Measurements from ENCODE around the gene GPATCH11. TPM values are rescaled to one million over a fixed set of nuclear protein-coding genes. Genes with fewer than 3 reads are reported as not detected.

Gene GPATCH11
- total RNA-seq, 1 experiment from 2014 or later, result 10.7 TPM

DNA sequence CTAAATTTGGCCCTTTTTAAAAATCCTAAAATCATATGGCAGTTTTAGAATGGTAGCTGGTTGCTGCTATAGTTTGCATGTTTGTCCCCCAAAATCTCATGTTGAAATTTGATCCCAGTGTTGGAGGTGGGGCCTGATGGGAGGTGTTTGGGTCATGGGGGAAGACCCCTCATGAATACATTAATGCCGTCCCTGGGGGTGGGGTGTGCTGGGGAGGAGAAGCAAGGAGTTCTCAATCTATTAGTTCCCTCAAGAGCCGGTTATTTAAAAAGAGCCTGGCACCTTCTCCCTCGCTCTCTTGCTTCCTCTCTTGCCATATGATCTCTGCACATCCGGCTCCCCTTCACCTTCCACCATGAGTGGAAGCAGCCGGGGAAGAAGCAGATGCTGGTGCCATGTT, 20.8 kb downstream of the GPATCH11 start:
- DNase-seq (ENCODE audit: low read depth), result no peak

DNA sequence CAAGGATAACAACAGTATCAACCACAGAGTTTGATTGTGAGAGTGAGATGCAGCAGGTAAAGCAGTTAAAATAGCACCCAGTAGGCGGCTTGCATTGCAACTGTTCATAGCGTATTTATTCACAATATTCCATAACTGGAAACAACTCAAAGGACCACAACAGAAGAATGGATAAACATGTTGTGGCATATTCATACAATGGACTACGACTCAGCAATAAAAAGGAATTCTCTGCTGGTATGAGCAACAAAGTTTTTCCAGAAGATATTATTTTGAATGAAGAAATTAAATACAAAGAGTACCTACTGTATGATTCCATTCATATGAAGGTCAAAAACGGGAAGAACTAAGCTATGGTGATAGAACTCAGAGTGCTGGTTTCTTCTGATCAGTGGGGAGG, 25.2 kb downstream of the GPATCH11 start:
- no peak for DNase-seq (ENCODE audit: low read depth)

DNA sequence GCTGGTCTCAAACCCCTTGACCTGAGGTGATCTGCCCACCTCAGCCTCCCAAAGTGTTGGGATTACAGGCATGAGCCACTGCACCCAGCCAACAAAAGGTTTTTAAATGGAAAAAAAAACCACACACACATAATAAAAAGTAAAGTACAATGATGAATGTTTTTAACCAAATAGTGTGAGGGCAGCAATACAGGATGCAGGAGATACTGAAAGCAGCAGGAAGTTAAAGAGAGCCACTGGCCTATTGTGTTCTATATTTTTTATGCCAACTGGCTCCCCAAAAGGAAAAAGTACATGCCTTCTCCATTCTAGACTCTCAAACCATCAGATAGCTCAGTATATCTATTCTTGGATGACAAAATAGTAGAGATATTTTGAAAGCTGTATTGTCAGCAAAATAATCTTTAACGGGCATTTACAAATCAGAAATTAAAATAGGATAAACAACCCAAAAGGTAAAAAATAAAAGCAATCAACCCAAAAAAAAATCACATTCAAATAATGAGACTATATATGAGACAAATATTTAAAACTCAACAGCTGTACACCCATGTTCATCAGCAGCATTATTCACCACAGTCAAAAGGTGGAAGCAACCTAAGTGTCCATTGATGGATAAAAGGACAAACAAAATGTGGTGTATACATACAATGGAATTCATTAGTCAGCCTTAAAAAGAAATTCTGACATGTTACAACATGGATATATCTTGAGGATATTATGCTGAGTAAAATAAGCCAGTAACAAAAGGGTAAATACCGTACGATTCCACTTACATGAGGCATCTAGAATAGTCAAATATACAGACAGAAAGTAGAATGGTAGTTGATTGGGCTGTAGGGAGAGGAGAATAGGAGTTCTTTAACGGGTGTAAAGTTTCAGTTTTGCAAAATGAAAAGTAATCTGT, 26.2 kb downstream of the GPATCH11 start:
- no peak for DNase-seq (ENCODE audit: low read depth)

DNA sequence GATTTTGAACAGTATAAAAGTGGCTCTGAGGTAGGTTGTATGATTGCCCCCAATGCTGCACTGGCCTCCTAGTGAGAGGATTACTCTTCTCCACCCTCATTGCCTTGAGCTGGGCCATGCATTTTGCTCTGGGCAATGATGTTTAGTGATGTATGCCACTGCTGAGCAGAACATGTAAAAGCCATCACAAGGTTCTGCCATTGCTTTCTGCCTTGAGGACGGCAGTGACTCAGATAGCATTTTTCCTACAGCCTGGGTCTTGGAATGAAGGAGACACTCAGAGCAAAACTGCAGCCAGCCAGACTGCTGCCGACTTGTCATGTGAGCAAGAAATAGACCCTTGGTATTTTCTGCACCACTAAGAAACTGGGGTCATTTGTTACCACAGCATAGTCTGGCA, 27.6 kb downstream of the GPATCH11 start:
- DNase-seq (ENCODE audit: low read depth), result no peak

DNA sequence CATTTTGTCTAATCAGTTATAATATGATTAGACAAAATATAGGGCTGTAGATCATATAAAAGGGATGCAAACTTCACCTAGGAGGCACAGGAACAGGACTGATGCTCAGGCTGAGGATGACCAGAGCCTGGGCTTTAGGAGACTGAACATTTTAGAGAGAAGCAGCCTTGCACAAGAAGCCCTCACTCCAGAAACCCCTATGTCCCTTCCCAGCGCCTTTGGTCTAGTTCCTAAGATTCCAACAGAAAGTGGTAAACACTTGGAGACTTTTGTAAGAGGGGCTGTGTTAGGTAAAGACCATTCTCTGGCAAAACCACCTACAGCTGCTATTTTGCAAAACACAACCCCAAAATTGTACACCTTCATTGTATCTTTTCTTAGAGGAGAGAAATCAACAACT, 33.2 kb downstream of the GPATCH11 start:
- no peak for DNase-seq (ENCODE audit: low read depth)

DNA sequence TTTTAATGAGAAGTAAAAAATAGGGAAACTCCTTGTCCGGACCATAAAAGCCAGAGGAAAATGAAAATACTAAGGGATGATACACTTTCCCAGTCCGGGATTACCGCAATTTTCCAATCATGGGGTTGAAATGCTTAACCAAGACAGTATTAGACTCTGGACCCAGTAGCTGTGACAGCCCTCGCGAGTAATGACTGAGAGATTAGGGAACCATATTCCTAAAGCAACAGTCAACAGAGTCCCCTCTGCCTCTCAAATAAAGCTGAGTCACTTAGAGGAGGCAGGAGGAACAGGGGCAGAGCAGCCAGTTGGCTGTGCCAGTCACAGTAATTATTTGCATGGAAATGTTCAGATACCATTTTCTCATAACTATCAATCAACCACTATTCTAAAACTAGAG, 34.8 kb downstream of the GPATCH11 start:
- peak; percentile 66 for DNase-seq (ENCODE audit: low read depth)

DNA sequence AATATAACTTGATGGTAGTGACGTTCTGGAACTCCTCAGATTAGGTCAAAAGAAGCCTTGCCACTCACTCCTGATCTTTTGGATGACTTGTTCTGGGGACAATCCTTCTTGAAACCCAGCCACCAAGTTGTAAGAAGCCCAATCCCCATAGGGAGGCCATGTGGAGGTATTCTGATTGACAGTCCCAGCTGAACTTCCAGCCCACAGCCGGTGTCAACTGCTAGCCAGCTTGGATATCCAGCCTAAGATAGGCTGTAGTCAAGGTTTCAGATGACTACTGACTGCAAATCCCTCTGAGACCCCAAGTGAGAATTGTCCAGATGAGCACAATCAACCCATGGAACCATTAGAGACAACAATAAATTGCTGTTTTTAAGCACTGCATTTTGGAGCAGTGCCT, 41.1 kb downstream of the GPATCH11 start:
- peak; percentile 92 for DNase-seq (ENCODE audit: low read depth)

DNA sequence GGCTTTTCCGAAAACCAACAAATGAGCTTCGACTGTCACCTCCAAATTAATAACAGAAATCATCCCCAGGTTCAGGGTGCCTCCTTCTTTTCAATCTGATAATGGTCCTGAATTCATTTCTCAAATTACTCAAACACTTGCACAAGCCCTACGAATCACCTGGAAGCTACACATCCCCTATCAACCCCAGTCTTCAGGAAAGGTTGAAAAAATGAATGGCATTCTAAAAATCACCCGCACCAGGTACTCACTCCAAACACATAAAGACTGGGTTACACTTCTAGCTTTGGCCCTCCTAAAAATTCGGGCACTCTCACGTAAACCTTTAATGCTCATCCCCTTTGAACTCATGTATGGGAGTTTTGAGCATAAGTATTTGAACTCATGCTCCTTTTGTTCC, 48.6 kb downstream of the GPATCH11 start:
- no peak for DNase-seq (ENCODE audit: low read depth)

DNA sequence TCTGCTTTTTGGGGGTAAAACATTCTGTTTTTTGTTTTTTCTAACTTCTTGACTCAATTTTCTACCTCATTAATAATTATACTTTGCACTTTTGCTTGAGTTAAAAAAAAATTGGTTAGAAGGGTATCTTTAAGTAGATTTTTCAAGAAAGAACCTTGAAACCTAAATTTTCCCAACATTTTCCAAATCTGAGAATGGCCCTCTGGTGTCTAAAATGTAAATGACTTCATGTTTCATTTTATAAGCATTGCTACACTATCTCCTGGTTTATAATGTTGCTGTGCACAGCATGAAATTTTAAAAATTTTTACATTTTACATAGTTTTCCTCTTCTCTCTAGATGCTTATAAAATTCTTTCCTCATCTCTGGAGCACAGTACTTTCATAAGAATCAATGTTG, 58.2 kb downstream of the GPATCH11 start:
- DNase-seq (ENCODE audit: low read depth), result no peak

DNA sequence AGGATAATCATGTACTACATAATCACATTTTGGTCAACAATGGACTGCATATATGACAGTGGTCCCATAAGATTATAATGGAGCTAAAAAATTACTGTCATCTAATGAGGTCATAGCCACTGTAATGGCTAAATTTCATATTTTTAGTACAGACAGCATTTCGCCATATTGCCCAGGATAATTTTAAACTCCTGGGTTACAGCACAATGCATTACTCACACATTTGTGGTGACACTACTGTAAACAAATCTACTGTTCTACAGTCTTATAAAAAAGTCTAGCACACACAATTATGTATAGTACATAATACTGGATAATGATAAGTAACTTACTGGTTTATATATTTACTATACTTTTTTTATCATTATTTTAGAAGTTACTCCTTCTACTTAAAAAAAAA, 59.7 kb downstream of the GPATCH11 start:
- peak; percentile 59 for DNase-seq (ENCODE audit: low read depth)

DNA sequence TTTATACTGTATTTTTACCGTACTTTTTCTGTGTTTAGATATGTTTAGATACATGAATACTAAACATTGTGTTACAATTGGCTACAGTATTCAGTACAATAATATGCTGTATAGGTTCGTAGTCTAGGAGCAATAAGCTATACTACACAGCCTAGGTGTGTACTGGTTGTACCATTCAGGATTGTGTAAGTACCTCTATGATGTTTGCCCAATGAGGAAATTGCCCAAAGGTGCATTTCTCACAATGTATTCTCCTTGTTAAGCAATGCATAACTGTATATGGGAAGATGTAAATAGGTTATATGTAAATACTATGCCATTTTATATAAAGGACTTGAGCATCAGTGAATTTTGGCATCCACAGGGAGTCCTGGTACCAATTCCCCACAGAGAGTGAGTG, 61.7 kb downstream of the GPATCH11 start:
- DNase-seq (ENCODE audit: low read depth), result no peak

DNA sequence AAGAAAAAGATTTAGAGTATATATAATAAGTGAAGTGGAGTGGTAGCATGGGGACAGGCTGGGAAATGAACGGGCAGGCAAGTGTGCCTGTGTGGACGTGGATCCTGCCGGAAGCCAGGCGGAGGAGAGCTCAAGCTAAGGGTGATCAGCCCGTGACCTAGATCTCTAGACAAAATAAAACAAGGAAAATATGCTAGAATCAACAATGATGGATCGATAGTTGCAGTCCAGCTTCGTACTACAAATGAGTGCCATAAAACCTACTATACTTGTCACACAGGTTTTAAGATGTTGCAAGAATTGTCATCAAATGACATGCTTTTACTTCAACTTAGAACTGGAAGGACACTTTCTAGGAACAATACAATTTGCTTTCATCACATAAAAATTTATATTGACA, 64.0 kb downstream of the GPATCH11 start:
- DNase-seq (ENCODE audit: low read depth), result no peak

Other genes starting within 250 kb of the GPATCH11 start
- 14.3 and 16.9 TPM in 2 replicates for gene STRN, start 118.0 kb upstream of the GPATCH11 start, total RNA-seq (2014; rRNA removed)
- gene HEATR5B, start 146 bp upstream of the GPATCH11 start, total RNA-seq (2014; rRNA removed), result 13.6 and 14.0 TPM in 2 replicates
- 32.8 and 41.1 TPM in 2 replicates for gene EIF2AK2, start 72.5 kb downstream of the GPATCH11 start, total RNA-seq (2014; rRNA removed)
- gene SULT6B1, start 104.2 kb downstream of the GPATCH11 start, total RNA-seq (2014; rRNA removed), result not detected in 2 replicates
- 23.4 and 27.8 TPM in 2 replicates for gene CEBPZOS, start 112.0 kb downstream of the GPATCH11 start, total RNA-seq (2014; rRNA removed)
- gene CEBPZ, start 147.1 kb downstream of the GPATCH11 start, total RNA-seq (2014; rRNA removed), result 45.4 and 50.4 TPM in 2 replicates
- gene NDUFAF7, start 147.1 kb downstream of the GPATCH11 start, total RNA-seq (2014; rRNA removed), result 11.8 and 13.6 TPM in 2 replicates
- gene PRKD3, start 240.3 kb downstream of the GPATCH11 start, total RNA-seq (2014; rRNA removed), result 39.5 and 45.9 TPM in 2 replicates